GM21528 (cell line): ENCODE data around the gene SMIM26.
"Not testable (repeated sequence)": the region's sequence is repeated elsewhere in the genome, so short reads cannot be mapped to it uniquely, and the experiment has no call there.

Experiments used
- ATAC-seq: cut with Tn5 transposase; IDR thresholded peaks from one replicate; pipeline ENCODE4 v1.9.1; 2021; ENCODE audit warnings: mild to moderate bottlenecking, moderate library complexity; ENCODE audit not compliant: unreplicated experiment, low FRiP score

Gene SMIM26

DNA sequence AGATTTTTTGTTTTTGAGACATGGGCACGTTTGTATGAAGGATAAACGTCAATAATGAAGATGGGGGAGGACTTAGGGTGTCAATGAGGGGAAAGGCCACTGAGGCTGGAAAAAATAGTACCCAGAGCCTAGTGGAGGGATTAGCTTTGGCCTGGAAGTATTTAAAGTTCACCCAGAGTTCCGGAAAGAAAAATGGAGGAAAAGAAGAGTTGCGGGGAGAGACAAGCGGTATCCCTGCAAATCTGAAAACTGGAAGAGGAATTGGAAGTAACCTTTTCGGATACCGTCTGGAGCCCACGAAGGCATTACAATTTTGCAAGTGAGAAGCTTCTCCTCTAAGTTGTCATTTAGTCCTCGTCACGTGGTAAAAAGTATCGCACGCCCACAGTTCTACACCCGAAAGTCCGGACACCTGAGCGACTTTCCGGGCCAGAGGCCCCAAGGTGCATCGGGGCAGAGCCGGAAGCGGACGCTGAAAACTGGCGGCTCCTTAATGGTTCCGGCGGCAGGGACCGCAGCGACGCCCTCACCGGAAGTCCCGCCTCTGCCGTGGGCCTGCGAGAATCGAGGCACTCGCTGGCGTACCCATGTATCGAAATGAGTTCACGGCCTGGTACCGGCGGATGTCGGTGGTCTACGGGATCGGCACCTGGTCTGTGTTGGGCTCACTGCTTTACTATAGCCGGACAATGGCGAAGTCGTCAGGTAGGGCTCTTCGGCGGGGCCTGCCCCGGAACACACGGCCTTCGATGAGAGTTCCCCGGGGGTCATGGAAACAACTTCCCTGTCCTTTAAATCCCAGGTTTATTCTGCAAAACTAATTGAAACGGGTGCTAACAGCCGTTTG, at the start of gene SMIM26:
Gene SMIM26 (plus strand): TSS at position 541 of the 847 bp plus-strand sequence. CDS start 47 bp downstream, at position 588.
- ATAC-seq: peak; percentile 97

GRCh38 chr20:18522066-18522465, 45.2 kb upstream of the SMIM26 start:
- ATAC-seq: not testable (repeated sequence)

- no peak for ATAC-seq
These were observed 44.2 kb upstream of the SMIM26 start for GRCh38 chr20:18523066-18523465.

- ATAC-seq: no peak
These were observed 42.6 kb upstream of the SMIM26 start for GRCh38 chr20:18524646-18525045.

DNA sequence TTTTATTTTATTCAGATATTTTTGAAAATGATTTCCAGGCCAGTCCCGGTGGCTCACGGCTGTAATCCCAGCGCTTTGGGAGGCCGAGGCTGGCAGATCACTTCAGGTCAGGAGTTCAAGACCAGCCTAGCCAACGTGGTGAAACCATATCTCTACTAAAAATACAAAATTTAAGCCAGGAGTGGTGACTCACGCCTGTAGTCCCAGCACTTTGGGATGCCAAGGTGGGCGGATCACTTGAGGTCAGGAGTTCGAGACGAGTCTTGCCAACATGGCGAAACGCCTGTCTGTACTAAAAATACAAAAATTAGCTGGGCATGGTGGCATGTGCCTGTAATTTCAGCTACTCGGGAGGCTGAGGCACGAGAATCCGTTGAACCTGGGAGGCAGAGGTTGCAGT, 40.5 kb upstream of the SMIM26 start:
- not testable (repeated sequence) for ATAC-seq

DNA sequence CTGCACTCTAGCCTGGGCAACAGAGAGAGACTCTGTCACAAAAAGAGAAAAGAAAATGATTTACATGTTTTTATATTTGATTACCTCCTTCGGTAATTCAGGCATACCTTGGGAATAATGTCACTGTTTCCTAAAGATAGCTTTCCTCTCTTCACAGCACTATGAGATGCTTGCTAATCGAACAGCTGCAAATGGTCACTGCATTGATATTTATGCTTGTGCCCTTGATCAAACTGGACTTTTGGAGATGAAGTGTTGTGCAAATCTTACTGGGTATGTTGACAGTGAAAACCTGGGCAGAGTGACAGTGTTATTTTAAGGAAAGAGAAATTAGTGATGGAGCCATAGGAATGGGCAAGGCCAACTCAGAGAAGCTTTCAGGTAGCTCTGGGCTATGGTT, 39.9 kb upstream of the SMIM26 start:
- no peak for ATAC-seq

DNA sequence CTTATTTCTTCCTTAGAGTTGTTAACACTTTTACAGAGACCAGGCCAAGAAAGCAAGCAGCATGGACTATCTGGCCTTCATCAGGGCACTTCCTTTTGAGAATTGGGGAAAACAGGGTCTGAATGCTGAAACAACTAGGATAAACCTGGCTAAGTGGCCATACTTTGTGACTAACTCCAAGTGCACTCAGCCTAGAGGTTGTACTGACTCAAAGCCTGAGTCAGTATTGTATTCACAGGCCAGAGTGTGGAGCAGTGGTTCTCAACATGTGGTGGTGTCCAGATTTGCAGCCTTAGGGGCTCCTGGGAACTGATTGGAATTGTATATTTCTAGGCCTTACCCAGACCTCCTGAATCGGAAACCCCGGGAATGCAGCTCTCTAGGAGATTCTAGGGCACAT, 39.4 kb upstream of the SMIM26 start:
- no peak for ATAC-seq

DNA sequence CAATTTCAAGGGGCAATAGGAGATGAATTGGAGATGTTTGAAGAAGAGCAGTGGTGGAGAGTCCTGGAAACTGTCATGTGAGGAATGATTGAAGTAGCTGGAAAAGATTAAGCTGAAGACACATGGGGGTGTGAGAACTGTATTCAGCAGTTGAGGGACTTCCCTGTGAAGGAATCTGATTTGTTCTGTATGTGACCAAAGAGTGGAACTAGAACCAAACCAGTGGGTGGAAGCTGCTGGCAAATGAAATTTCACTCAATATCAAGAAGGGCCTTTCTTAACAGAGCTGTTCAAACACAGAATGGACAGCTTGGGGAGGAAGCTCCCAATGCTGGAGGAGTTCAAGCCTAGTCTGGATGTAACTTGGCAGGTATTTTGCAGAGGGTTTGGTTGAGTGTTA, 38.2 kb upstream of the SMIM26 start:
- ATAC-seq: no peak

GRCh38 chr20:18532626-18533025, 34.6 kb upstream of the SMIM26 start:
- no peak for ATAC-seq

GRCh38 chr20:18533491-18533890, 33.7 kb upstream of the SMIM26 start:
- ATAC-seq: no peak

DNA sequence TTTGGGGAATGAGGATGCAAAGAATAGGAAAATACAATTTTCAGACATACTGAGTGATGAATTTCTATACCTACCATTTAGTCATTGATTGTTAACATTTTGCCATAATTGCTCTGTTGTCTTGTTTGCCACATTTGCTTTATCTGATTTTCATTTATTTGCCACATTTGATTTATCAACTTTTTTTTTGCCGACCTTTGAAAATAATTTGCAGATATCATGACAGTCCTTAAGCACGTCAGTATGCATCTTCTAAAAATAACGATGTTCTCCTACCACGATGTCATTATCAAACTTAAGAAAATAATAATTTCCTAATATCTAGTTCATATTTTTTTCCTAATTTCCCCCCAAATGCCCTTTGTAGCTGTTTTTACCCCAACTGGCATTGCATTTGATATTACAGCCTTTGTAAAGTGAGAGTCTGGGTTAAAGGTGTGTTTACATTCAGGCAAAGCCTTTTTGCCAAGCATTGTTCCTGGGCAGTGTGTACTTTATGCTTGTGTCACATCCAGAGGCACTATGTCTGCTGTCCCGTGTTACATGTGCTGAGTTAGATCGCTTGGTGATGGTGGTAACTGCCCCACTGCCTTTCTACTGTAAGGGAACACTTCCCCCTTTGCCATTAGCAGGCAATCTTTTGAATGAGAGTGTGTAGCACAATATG, 33.1 kb upstream of the SMIM26 start:
- ATAC-seq: no peak

DNA sequence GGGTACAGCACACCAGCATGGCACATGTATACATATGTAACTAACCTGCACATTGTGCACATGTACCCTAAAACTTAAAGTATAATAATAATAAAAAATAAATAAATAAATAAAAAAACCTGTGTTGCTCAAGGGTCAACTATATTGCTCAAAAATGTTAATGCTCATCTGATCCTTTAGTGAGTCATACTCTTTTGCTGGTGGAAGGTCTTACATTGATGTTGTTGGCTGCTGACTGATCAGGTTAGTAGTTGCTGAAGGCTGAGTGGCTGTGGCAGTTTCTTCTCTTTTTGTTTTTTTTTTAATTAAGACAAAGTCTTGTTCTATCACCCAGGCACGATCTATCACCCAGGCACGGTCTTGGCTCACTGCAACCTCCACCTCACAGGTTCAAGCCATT, 29.6 kb upstream of the SMIM26 start:
- ATAC-seq: no peak

DNA sequence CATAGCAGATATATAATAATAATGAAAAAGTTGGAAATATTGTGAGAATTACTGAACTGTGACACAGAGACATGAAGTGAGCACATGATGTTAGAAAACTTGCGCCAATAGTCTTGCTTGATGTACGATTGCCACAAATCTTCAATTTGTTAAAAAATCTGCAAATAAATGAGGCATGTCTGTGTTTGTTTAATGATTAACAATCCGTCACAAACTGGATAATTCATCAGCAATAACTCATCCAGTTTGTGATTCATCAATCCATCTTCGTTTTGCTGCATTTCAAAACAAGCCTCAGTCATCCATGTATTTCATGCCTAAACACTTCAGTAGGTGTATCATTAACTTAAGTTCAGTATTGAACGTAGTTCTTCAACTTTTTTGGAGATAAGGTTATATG, 25.5 kb upstream of the SMIM26 start:
- no peak for ATAC-seq

DNA sequence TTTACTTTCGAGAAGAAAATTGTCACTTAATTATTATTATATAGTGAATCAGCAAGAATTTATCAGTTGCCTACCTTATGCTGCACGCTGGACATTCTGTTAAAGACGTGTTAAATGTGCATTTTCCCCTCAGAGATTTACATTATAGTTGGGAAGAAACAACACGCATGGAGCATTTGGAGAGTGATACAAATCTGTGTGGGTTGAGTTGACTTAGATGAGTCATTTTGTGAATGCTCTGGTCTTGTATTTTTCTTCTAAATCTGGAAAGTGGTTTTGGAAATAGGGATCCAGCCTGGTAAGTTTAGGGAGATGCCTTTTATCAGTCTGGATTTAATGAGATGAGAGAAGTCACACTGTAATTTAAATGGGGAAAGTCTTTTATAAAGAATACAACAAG, 24.0 kb upstream of the SMIM26 start:
- no peak for ATAC-seq

GRCh38 chr20:18543932-18544331, 23.3 kb upstream of the SMIM26 start:
- no peak for ATAC-seq

GRCh38 chr20:18545566-18545965, 21.7 kb upstream of the SMIM26 start:
- ATAC-seq: no peak

DNA sequence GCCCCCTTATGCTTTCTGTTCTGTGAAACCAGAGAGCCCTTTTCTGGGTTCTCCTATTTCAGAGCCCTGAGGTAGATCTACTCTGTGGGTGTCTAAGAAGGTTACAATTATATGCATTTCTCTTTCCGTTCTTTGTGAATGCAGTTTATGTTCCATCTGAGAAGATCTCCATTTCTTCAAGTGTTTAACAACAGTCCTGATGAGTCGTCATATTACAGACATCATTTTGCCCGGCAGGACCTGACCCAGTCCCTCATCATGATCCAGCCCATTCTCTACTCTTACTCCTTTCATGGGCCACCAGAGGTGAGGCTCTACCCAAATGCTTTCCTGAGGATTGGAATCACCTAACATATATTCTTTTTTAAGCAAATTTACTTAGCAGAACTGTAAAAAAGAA, 18.8 kb upstream of the SMIM26 start:
- ATAC-seq: no peak

- ATAC-seq: no peak
These were observed 13.5 kb upstream of the SMIM26 start for GRCh38 chr20:18553746-18554145.

DNA sequence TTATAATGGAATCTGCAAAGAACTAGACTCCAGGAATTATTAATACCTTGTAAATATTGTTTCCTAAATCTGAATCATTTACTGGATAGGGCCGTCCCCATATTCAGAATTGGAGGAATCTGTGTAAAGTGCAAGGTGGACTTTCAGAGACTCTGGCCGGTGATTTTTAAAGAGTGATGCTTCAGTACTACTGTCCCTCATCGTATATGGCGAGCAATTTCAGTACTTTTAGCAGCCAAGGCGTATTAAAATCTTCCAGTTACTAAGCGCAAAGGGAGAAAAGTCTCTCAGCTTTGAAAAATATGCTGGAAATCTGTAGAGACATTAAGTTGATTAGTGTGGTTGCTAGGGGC, 483 bp downstream of the SMIM26 start:
- ATAC-seq: peak; percentile 25

DNA sequence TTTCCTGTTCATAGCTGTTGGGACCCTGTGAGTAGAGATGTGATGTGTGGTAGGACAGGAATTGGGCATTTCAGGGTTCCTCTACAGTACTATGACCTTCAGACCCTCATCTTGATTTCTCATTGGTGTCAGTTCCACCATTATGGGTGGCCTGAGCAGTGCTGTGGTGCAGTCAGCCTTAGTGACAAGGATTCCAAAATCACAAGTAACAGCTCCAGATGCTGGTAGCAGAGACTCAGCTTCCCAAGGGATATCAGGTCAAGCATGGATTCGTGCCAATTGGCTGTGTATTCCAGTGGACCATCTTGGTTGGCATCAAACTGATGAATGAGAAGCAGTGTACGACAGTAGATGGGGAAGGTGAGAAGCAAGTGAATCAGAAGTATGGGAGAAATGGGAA, 3.8 kb downstream of the SMIM26 start:
- no peak for ATAC-seq

DNA sequence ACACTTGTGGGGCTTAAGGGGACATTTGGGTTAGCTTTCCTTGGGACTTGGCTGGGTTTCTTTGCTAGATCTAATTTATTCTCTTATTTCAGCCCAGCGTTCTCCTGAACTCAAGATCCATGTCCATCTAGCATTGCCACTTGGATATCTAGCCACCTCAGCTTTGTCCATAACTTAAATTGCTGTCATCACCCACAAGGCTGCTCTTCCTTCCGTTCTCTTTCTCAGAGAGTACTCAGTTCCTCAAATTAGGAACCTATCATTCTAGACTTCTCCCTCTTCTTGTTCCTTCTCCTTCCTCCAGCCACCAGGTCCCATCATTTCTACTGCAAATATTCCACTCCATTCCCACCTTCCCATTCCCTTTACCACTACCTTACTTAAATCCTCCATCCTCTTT, 4.3 kb downstream of the SMIM26 start:
- ATAC-seq: no peak

DNA sequence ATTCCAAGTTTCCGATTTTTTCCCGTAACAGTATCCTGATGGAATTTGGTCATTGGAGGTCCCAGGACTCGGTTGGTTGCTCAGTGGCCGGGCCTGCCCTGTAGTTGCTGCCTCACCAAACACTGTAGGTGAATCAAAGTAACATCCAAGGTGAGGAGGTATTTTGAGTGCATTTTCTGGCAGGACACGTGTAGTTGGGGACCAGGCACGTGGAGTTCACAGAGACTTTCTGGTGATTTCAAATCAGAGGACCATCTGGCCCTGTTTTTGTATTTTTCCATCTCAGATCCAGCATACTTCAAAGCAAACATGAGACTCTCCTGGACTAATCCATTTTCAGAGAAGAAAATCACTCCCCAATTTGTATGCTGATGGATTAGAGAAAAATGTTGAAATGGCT, 10.7 kb downstream of the SMIM26 start:
- ATAC-seq: no peak
